ENCODE data around the gene SLC39A5. TPM values are rescaled to one million over a fixed set of nuclear protein-coding genes. Genes with fewer than 3 reads are reported as not detected.

The SLC39A5 gene
- total and polyA plus RNA-seq, 2 of the 8 experiments (the other 6 are each of a cell fraction or from before 2014, with no cell fraction given): 0.27 TPM; not detected in 1

- FAIRE-seq (no peak), DNase-seq (ENCODE audit: low read depth in 1 of 2, low spot score in 2 of 2) (peak; percentile 84 to 100)
- no peak overlapping the region for H3K23ac ChIP-seq (ENCODE audit: insufficient read length)
- peak overlapping the region; percentile 97 for H2BK5ac ChIP-seq (ENCODE audit: low read depth, low read length)
- peak overlapping the region; percentile 92 for H4K91ac ChIP-seq (replicated peaks; ENCODE audit: insufficient read length, low read length)
- peak overlapping the region; percentile 29; the same call in 1 of the 2 replicates for H2BK12ac ChIP-seq (ENCODE audit: low read depth, low read length)
- no peak overlapping the region for H2BK15ac ChIP-seq (ENCODE audit: low read length)
- peak overlapping the region; percentile 46 for H3K4ac ChIP-seq (replicated peaks; ENCODE audit: insufficient read length, low read depth, low read length)
- peak overlapping the region; percentile 79; the same call in 1 of the 2 replicates for H2AFZ ChIP-seq (ENCODE audit: low read length)
- H3K9ac ChIP-seq (replicated peaks in 1 of 4; ENCODE audit: extremely low read depth in 1 of 4, low read depth in 3 of 4, low read length in 3 of 4): peak overlapping the region; percentile 59 to 92 (median 69)
- peak overlapping the region; percentile 91; the same call in 1 of the 2 replicates for H3K18ac ChIP-seq (ENCODE audit: extremely low read depth, low read length)
- ChIA-PET POLR2A (ENCODE audit: partially characterized antibody) (interaction anchor here (0.8 to 26.3 kb wide), 22 partner anchors 9 to 447 kb away, joined by 3 to 656 read pairs (median 8); partner anchors contain the start of genes ANKRD52, CNPY2, COQ10A and ERBB3), CTCF (ENCODE audit: partially characterized antibody) (interaction anchor here (0.5 to 6.2 kb wide), 32 partner anchors 9 to 448 kb away, joined by 3 to 111 read pairs (median 6); partner anchors contain the start of genes ANKRD52, ESYT1, MYL6 and PA2G4)
- H4K20me1 ChIP-seq (replicated peaks in 1 of 2; ENCODE audit: control insufficient read depth in 1 of 2, insufficient read depth in 2 of 2, low read length in 2 of 2): peaks cover 0 to 4% of the 10 kb centered on the region in 2 experiments
- peak overlapping the region; percentile 76 to 95 (median 82) for H3K4me3 ChIP-seq (ENCODE audit: extremely low read depth in 1 of 4, insufficient read depth in 2 of 4, low read depth in 3 of 4, low read length in 4 of 4)
- peaks cover 7 to 16% (median 12%) of the 10 kb centered on the region in 4 experiments for H3K36me3 ChIP-seq (ENCODE audit: control insufficient read depth in 2 of 4, insufficient read depth in 4 of 4, low read length in 3 of 4)
- peak overlapping the region; percentile 96; the same call in 1 of the 2 replicates for H4K8ac ChIP-seq (ENCODE audit: extremely low read depth, insufficient read depth, low read length)
- peaks cover 2 to 8% (median 4%) of the 10 kb centered on the region in 4 experiments; a peak in 3 of 7 replicates for H3K4me1 ChIP-seq (replicated peaks in 1 of 4; ENCODE audit: control insufficient read depth in 3 of 4, insufficient read depth in 4 of 4, low read length in 3 of 4)
- H3K9me3 ChIP-seq (ENCODE audit: insufficient read depth in 2 of 2, low read depth in 1 of 2, low read length in 1 of 2): no peaks in the 10 kb centered on the region
- no peaks in the 10 kb centered on the region for H3K27me3 ChIP-seq (replicated peaks in 1 of 4; ENCODE audit: control insufficient read depth in 3 of 4, extremely low read depth in 1 of 4, insufficient read depth in 3 of 4, low read length in 3 of 4)
- peak overlapping the region; percentile 65 to 96 for H3K4me2 ChIP-seq (ENCODE audit: insufficient read depth in 1 of 2, low read depth in 2 of 2, low read length in 2 of 2)
- H3K79me2 ChIP-seq (ENCODE audit: control insufficient read depth in 1 of 2, insufficient read depth in 2 of 2, low read length in 2 of 2): peaks cover 14 to 31% of the 10 kb centered on the region in 2 experiments
- H2BK120ac ChIP-seq (replicated peaks; ENCODE audit: low read depth, low read length): no peak overlapping the region
- peak overlapping the region; percentile 80 for H3K56ac ChIP-seq (replicated peaks; ENCODE audit: insufficient read length, low read depth, low read length)
- peak overlapping the region; percentile 28; the same call in 1 of the 2 replicates for H3K27ac ChIP-seq (ENCODE audit: low read depth, low read length)
- H2BK20ac ChIP-seq (ENCODE audit: low read length): no peak overlapping the region
- peak overlapping the region; percentile 96 for H4K5ac ChIP-seq (ENCODE audit: insufficient read length, low read depth, low read length)
- 2% methylated on average over 41 of the region's 42 CpGs; no CpG with 5 or more reads in 1 of the 2 experiments for WGBS, 2 experiments (ENCODE audit: extremely low coverage in 1 of 2, insufficient coverage in 1 of 2, insufficient read length in 1 of 2, insufficient replicate concordance in 2 of 2, low coverage in 1 of 2, low lambda C conversion rate in 2 of 2, missing lambda C conversion rate in 1 of 2)
- H2AK5ac ChIP-seq (ENCODE audit: low read depth, low read length): no peak overlapping the region
- H3K79me1 ChIP-seq (ENCODE audit: low read depth, low read length): peaks cover 3% of the 10 kb centered on the region; the same call in 1 of the 2 replicates
- peaks cover 11% of the 10 kb centered on the region for H3K23me2 ChIP-seq (ENCODE audit: low read depth, low read length)
- H3K14ac ChIP-seq (ENCODE audit: insufficient read length): no peak overlapping the region
- TF ChIP-seq CHD1 (IDR thresholded peaks at IDR 0.05; ENCODE audit: low read depth, low read length) (no peak), CTBP2 (IDR thresholded peaks at IDR 0.05; ENCODE audit: borderline replicate concordance, insufficient read depth, insufficient read length, low read length) (no peak), SP4 (IDR thresholded peaks at IDR 0.05; ENCODE audit: low read length) (peak; percentile 60), CBX5 (IDR thresholded peaks at IDR 0.05; ENCODE audit: low read depth, low read length) (no peak), TCF12 (IDR thresholded peaks at IDR 0.05; ENCODE audit: low read depth, low read length) (no peak), JUN (IDR thresholded peaks at IDR 0.05; ENCODE audit: low read depth, low read length) (no peak), RFX5 (IDR thresholded peaks at IDR 0.05; ENCODE audit: borderline replicate concordance, low read depth, low read length) (no peak), CHD2 (IDR thresholded peaks at IDR 0.05; ENCODE audit: low read length) (peak; percentile 66; the same call in 1 of the 2 replicates), POLR2A (IDR thresholded peaks at IDR 0.05; ENCODE audit: control extremely low read depth in 1 of 2, low read depth in 2 of 2, low read length in 2 of 2) (peak in 1 of 2 experiments; percentile 71; a peak in 1 of 3 replicates), SP2 (IDR thresholded peaks at IDR 0.05; ENCODE audit: low read length) (no peak), TBP (IDR thresholded peaks at IDR 0.05; ENCODE audit: low read depth, low read length) (peak; percentile 100), RNF2 (IDR thresholded peaks at IDR 0.05; ENCODE audit: borderline replicate concordance, low read depth, low read length, missing control alignments, poor library complexity, severe bottlenecking) (no peak)
These were observed 39.7 kb upstream of the SLC39A5 start for GRCh38 chr12:56189918-56190694.
